LNCaP clone FGC (cell line): ENCODE measurements around the gene YPEL3.

Experiments
- DNase-seq: peaks from one replicate; pipeline ENCODE4 v3.0.0-alpha.2; 2011; ENCODE audit warnings: low read depth
- H3K4me3 ChIP-seq: 2 replicates; pipeline ENCODE4 v1.5.1; 2011; ENCODE audit warnings: mild to moderate bottlenecking, low read depth, low read length, control low read depth
- CTCF ChIP-seq: IDR thresholded peaks from 2 replicates; pipeline ENCODE4 v1.5.1; 2012; ENCODE audit warnings: mild to moderate bottlenecking; ENCODE audit not compliant: control insufficient read depth, insufficient read depth; ENCODE audit errors: extremely low read depth

YPEL3 gene

GRCh38 chr16:30064729-30065101 is 31.3 kb downstream of the YPEL3 start:
- no peak for TF ChIP-seq CTCF
- H3K4me3 ChIP-seq, result peak overlapping the region; percentile 98
- DNase-seq, result no peak

GRCh38 chr16:30063893-30064728 is 31.9 kb downstream of the YPEL3 start:
- no peak for DNase-seq
- peak; percentile 41 for TF ChIP-seq CTCF
- H3K4me3 ChIP-seq, result peak overlapping the region; percentile 98

- DNase-seq, result no peak
- no peak for TF ChIP-seq CTCF
- H3K4me3 ChIP-seq, result peak overlapping the region; percentile 98
These were observed 32.6 kb downstream of the YPEL3 start for GRCh38 chr16:30063278-30063892.

GRCh38 chr16:30060836-30061554 is 35.0 kb downstream of the YPEL3 start:
- no peak overlapping the region for H3K4me3 ChIP-seq
- TF ChIP-seq CTCF, result no peak
- DNase-seq, result peak; percentile 87

- no peak overlapping the region for H3K4me3 ChIP-seq
- DNase-seq, result no peak
- no peak for TF ChIP-seq CTCF
These were observed 35.7 kb downstream of the YPEL3 start for GRCh38 chr16:30060346-30060745.

GRCh38 chr16:30054959-30055553 is 41.0 kb downstream of the YPEL3 start:
- peak; percentile 18; the same call in 1 of the 2 replicates for TF ChIP-seq CTCF
- no peak overlapping the region for H3K4me3 ChIP-seq
- no peak for DNase-seq
